Measurements from ENCODE around the gene SIM2.

SIM2 gene

GRCh38 chr21:36686955-36687354 lies 12.0 kb upstream of the SIM2 start:
- Histone ChIP-seq H3K9ac (ENCODE audit: low read length in 2 of 2) (no peak overlapping the region), H3K27me3 (ENCODE audit: control insufficient read depth in 1 of 2, insufficient read depth in 2 of 2, low read length in 2 of 2) (peaks cover 26 to 40% of the 10 kb centered on the region in 2 donors), H3K4me3 (ENCODE audit: low read length in 2 of 2) (no peak overlapping the region)

GRCh38 chr21:36688324-36688723 lies 10.6 kb upstream of the SIM2 start:
- Histone ChIP-seq H3K9me3 (ENCODE audit: control insufficient read depth in 2 of 2, low read length in 2 of 2) (peaks cover 0 to 6% of the 10 kb centered on the region in 2 donors), H3K4me1 (ENCODE audit: control insufficient read depth, insufficient read depth, low read length) (peaks cover 2% of the 10 kb centered on the region), H3K4me3 (ENCODE audit: low read length in 2 of 2) (no peak overlapping the region), H3K27ac (ENCODE audit: low read length) (no peak overlapping the region), H3K36me3 (ENCODE audit: control insufficient read depth in 2 of 2, insufficient read depth in 2 of 2, low read length in 2 of 2) (no peaks in the 10 kb centered on the region), H3K27me3 (ENCODE audit: control insufficient read depth in 1 of 2, insufficient read depth in 2 of 2, low read length in 2 of 2) (peaks cover 40 to 49% of the 10 kb centered on the region in 2 donors), H3K9ac (ENCODE audit: low read length in 2 of 2) (no peak overlapping the region)

More at GRCh38 chr21:36686955-36687354, 12.0 kb upstream of the SIM2 start:
- peaks cover 0 to 6% of the 10 kb centered on the region in 2 donors for H3K9me3 ChIP-seq (ENCODE audit: control insufficient read depth in 2 of 2, low read length in 2 of 2)
- peaks cover 2% of the 10 kb centered on the region for H3K4me1 ChIP-seq (ENCODE audit: control insufficient read depth, insufficient read depth, low read length)
- H3K27ac ChIP-seq (ENCODE audit: low read length), result no peak overlapping the region
- no peaks in the 10 kb centered on the region for H3K36me3 ChIP-seq (ENCODE audit: control insufficient read depth in 2 of 2, insufficient read depth in 2 of 2, low read length in 2 of 2)

GRCh38 chr21:36689324-36689723 lies 9.6 kb upstream of the SIM2 start:
- H3K9ac ChIP-seq (ENCODE audit: low read length in 2 of 2), result no peak overlapping the region
- H3K4me1 ChIP-seq (ENCODE audit: control insufficient read depth, insufficient read depth, low read length), result peaks cover 2% of the 10 kb centered on the region
- H3K4me3 ChIP-seq (ENCODE audit: low read length in 2 of 2), result no peak overlapping the region
- peaks cover 0 to 6% of the 10 kb centered on the region in 2 donors for H3K9me3 ChIP-seq (ENCODE audit: control insufficient read depth in 2 of 2, low read length in 2 of 2)
- H3K27me3 ChIP-seq (ENCODE audit: control insufficient read depth in 1 of 2, insufficient read depth in 2 of 2, low read length in 2 of 2), result peaks cover 46 to 57% of the 10 kb centered on the region in 2 donors
- H3K36me3 ChIP-seq (ENCODE audit: control insufficient read depth in 2 of 2, insufficient read depth in 2 of 2, low read length in 2 of 2), result no peaks in the 10 kb centered on the region
- H3K27ac ChIP-seq (ENCODE audit: low read length), result no peak overlapping the region

- H3K9me3 ChIP-seq (ENCODE audit: control insufficient read depth in 2 of 2, low read length in 2 of 2), result peaks cover 0 to 6% of the 10 kb centered on the region in 2 donors
- H3K9ac ChIP-seq (ENCODE audit: low read length in 2 of 2), result no peak overlapping the region
- H3K27ac ChIP-seq (ENCODE audit: low read length), result no peak overlapping the region
- peaks cover 2% of the 10 kb centered on the region for H3K4me1 ChIP-seq (ENCODE audit: control insufficient read depth, insufficient read depth, low read length)
- peaks cover 56 to 67% of the 10 kb centered on the region in 2 donors for H3K27me3 ChIP-seq (ENCODE audit: control insufficient read depth in 1 of 2, insufficient read depth in 2 of 2, low read length in 2 of 2)
- no peak overlapping the region for H3K4me3 ChIP-seq (ENCODE audit: low read length in 2 of 2)
- no peaks in the 10 kb centered on the region for H3K36me3 ChIP-seq (ENCODE audit: control insufficient read depth in 2 of 2, insufficient read depth in 2 of 2, low read length in 2 of 2)
These were observed 8.0 kb upstream of the SIM2 start for GRCh38 chr21:36690628-36691554.

GRCh38 chr21:36691555-36692041 lies 7.3 kb upstream of the SIM2 start:
- H3K36me3 ChIP-seq (ENCODE audit: control insufficient read depth in 2 of 2, insufficient read depth in 2 of 2, low read length in 2 of 2), result no peaks in the 10 kb centered on the region
- no peak overlapping the region for H3K27ac ChIP-seq (ENCODE audit: low read length)
- H3K4me3 ChIP-seq (ENCODE audit: low read length in 2 of 2), result no peak overlapping the region
- peaks cover 63 to 74% of the 10 kb centered on the region in 2 donors for H3K27me3 ChIP-seq (ENCODE audit: control insufficient read depth in 1 of 2, insufficient read depth in 2 of 2, low read length in 2 of 2)
- H3K9me3 ChIP-seq (ENCODE audit: control insufficient read depth in 2 of 2, low read length in 2 of 2), result peaks cover 0 to 6% of the 10 kb centered on the region in 2 donors
- H3K4me1 ChIP-seq (ENCODE audit: control insufficient read depth, insufficient read depth, low read length), result peaks cover 2% of the 10 kb centered on the region
- H3K9ac ChIP-seq (ENCODE audit: low read length in 2 of 2), result no peak overlapping the region

GRCh38 chr21:36692114-36692834 lies 6.6 kb upstream of the SIM2 start:
- Histone ChIP-seq H3K9me3 (ENCODE audit: control insufficient read depth in 2 of 2, low read length in 2 of 2) (peaks cover 0 to 6% of the 10 kb centered on the region in 2 donors), H3K27ac (ENCODE audit: low read length) (no peak overlapping the region), H3K27me3 (ENCODE audit: control insufficient read depth in 1 of 2, insufficient read depth in 2 of 2, low read length in 2 of 2) (peaks cover 68 to 81% of the 10 kb centered on the region in 2 donors), H3K4me1 (ENCODE audit: control insufficient read depth, insufficient read depth, low read length) (peaks cover 4% of the 10 kb centered on the region), H3K4me3 (ENCODE audit: low read length in 2 of 2) (no peak overlapping the region), H3K36me3 (ENCODE audit: control insufficient read depth in 2 of 2, insufficient read depth in 2 of 2, low read length in 2 of 2) (no peaks in the 10 kb centered on the region), H3K9ac (ENCODE audit: low read length in 2 of 2) (no peak overlapping the region)

GRCh38 chr21:36692835-36693488 lies 6.0 kb upstream of the SIM2 start:
- H3K27ac ChIP-seq (ENCODE audit: low read length), result no peak overlapping the region
- no peak overlapping the region for H3K9ac ChIP-seq (ENCODE audit: low read length in 2 of 2)
- no peak overlapping the region for H3K4me3 ChIP-seq (ENCODE audit: low read length in 2 of 2)
- peaks cover 8% of the 10 kb centered on the region for H3K4me1 ChIP-seq (ENCODE audit: control insufficient read depth, insufficient read depth, low read length)
- H3K9me3 ChIP-seq (ENCODE audit: control insufficient read depth in 2 of 2, low read length in 2 of 2), result peaks cover 0 to 6% of the 10 kb centered on the region in 2 donors
- peaks cover 75 to 88% of the 10 kb centered on the region in 2 donors for H3K27me3 ChIP-seq (ENCODE audit: control insufficient read depth in 1 of 2, insufficient read depth in 2 of 2, low read length in 2 of 2)
- no peaks in the 10 kb centered on the region for H3K36me3 ChIP-seq (ENCODE audit: control insufficient read depth in 2 of 2, insufficient read depth in 2 of 2, low read length in 2 of 2)

- Histone ChIP-seq H3K9ac (ENCODE audit: low read length in 2 of 2) (no peak overlapping the region), H3K36me3 (ENCODE audit: control insufficient read depth in 2 of 2, insufficient read depth in 2 of 2, low read length in 2 of 2) (no peaks in the 10 kb centered on the region), H3K27me3 (ENCODE audit: control insufficient read depth in 1 of 2, insufficient read depth in 2 of 2, low read length in 2 of 2) (peaks cover 76 to 94% of the 10 kb centered on the region in 2 donors), H3K4me3 (ENCODE audit: low read length in 2 of 2) (no peak overlapping the region), H3K9me3 (ENCODE audit: control insufficient read depth in 2 of 2, low read length in 2 of 2) (peaks cover 0 to 5% of the 10 kb centered on the region in 2 donors), H3K4me1 (ENCODE audit: control insufficient read depth, insufficient read depth, low read length) (peaks cover 14% of the 10 kb centered on the region), H3K27ac (ENCODE audit: low read length) (no peak overlapping the region)
These were observed 5.4 kb upstream of the SIM2 start for GRCh38 chr21:36693489-36694030.

GRCh38 chr21:36694031-36694515 lies 4.8 kb upstream of the SIM2 start:
- no peak overlapping the region for H3K27ac ChIP-seq (ENCODE audit: low read length)
- H3K4me1 ChIP-seq (ENCODE audit: control insufficient read depth, insufficient read depth, low read length), result peaks cover 17% of the 10 kb centered on the region
- no peak overlapping the region for H3K4me3 ChIP-seq (ENCODE audit: low read length in 2 of 2)
- no peaks in the 10 kb centered on the region for H3K36me3 ChIP-seq (ENCODE audit: control insufficient read depth in 2 of 2, insufficient read depth in 2 of 2, low read length in 2 of 2)
- peaks cover 77 to 97% of the 10 kb centered on the region in 2 donors for H3K27me3 ChIP-seq (ENCODE audit: control insufficient read depth in 1 of 2, insufficient read depth in 2 of 2, low read length in 2 of 2)
- H3K9me3 ChIP-seq (ENCODE audit: control insufficient read depth in 2 of 2, low read length in 2 of 2), result peaks cover 0 to 4% of the 10 kb centered on the region in 2 donors
- H3K9ac ChIP-seq (ENCODE audit: low read length in 2 of 2), result no peak overlapping the region
